OCI-LY3 (cell line): Measurements from ENCODE around the gene DENND1A.

Experiments used
- H2AFZ ChIP-seq: fragments of 200-600, 300-600 bp; shearing (Covaris generic); 2 replicates; pipeline ENCODE4 v1.6.0; 2014; ENCODE audit warnings: antibody characterized with exemption, low read depth, low read length
- H3K27ac ChIP-seq: fragments of 200-600, 300-600 bp; sonication (generic); 2 replicates; pipeline ENCODE4 v1.5.1; 2014; ENCODE audit warnings: mild to moderate bottlenecking, low read length, moderate library complexity, mixed read lengths
- H3K27me3 ChIP-seq: fragments of 200-600, 300-600 bp; sonication (generic); 2 replicates; pipeline ENCODE4 v1.6.1; 2014; ENCODE audit warnings: low read depth, low read length, mixed read lengths
- H3K36me3 ChIP-seq: fragments of 200-600, 300-600 bp; sonication (generic); replicated peaks from 2 replicates; pipeline ENCODE3; 2014; ENCODE audit warnings: low read depth, low read length, mixed read lengths
- H3K4me1 ChIP-seq: fragments of 300-600, 200-600 bp; sonication (generic); 2 replicates; pipeline ENCODE4 v1.6.1; 2014; ENCODE audit warnings: low read length, mixed read lengths
- H3K4me2 ChIP-seq: fragments of 200-600, 300-600 bp; sonication (generic); 2 replicates; pipeline ENCODE4 v1.6.1; 2014; ENCODE audit warnings: low read length, mixed read lengths
- H3K4me3 ChIP-seq: fragments of 300-600, 200-600 bp; sonication (generic); 2 replicates; pipeline ENCODE4 v1.5.1; 2014; ENCODE audit warnings: antibody characterized with exemption, mild to moderate bottlenecking, low read length, moderate library complexity
- H3K79me2 ChIP-seq: fragments of 300-600, 200-600 bp; shearing (Covaris generic); 2 replicates; pipeline ENCODE4 v1.6.1; 2014; ENCODE audit warnings: mild to moderate bottlenecking, low read length, mixed read lengths
- H3K9ac ChIP-seq: fragments of 300-600, 200-600 bp; shearing (Covaris generic); 2 replicates; pipeline ENCODE4 v1.6.0; 2014; ENCODE audit warnings: mild to moderate bottlenecking, low read length, moderate library complexity
- H3K9me3 ChIP-seq: fragments of 200-600, 300-600 bp; shearing (Covaris generic); 2 replicates; pipeline ENCODE4 v1.6.1; 2014; ENCODE audit warnings: low read length, mixed read lengths; ENCODE audit not compliant: insufficient read depth
- H4K20me1 ChIP-seq: fragments of 200-600, 300-600 bp; sonication (generic); 2 replicates; pipeline ENCODE4 v1.6.1; 2016; ENCODE audit warnings: low read length, mixed read lengths; ENCODE audit not compliant: insufficient read depth
- CTCF ChIP-seq: fragments of 200-600, 300-600 bp; sonication (generic); IDR thresholded peaks from 2 replicates; pipeline ENCODE4 v1.5.1; 2014; ENCODE audit warnings: antibody characterized with exemption, low read length, low read depth
- EZH2phosphoT487 ChIP-seq: fragments of 200-600 bp; shearing (Covaris generic); IDR thresholded peaks from 2 replicates; pipeline ENCODE4 v1.6.1; 2018; ENCODE audit warnings: antibody characterized with exemption, mixed run types, low read depth

The DENND1A gene

DNA sequence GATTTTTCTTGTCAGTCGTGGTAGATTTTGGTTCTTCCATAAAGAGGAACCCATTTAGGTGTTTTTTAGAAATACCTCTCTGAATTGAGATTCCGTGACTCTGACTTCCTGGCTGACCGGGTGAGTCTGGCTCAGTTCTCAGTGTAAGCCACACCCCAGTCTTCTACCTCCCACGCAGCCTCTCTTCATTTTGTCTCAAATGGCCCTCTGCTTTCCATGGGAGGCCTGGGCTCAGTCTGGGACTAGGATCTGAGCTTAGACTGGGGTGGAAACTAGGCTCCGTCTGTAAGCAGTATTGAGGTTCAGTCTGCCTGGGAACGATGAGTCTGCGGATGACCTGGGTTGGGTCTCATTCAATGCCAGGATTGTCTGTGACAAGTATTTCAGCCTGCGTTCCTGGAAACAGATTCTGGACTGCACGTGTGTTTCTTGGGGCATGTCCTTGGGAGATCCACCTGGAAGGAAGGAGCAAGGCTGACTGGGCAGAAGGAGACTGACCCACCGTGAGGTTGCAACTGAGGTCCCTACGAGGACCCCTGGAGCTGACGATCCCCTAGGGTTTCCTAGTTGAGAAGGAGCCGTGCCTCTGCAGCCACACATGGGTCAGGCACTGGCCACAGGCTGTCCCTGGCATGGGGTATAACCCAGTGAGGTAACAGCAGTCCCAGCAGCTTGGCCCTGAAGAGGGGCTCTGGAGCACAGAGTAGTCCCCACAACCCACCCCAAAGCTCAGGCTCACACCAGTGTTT, 586.3 kb downstream of the DENND1A start:
- Histone ChIP-seq H3K9me3 (no peaks in the 10 kb centered on the region; the same call in 1 of the 2 replicates), H4K20me1 (no peaks in the 10 kb centered on the region), H3K27ac (no peak overlapping the region), H3K9ac (no peak overlapping the region), H2AFZ (peak overlapping the region; percentile 5; the same call in 1 of the 2 replicates), H3K79me2 (no peaks in the 10 kb centered on the region), H3K4me2 (0 out of 2 replicates have a peak overlapping the region, but pooled peaks have one; percentile 9), H3K4me3 (no peak overlapping the region), H3K36me3 (no peaks in the 10 kb centered on the region), H3K27me3 (peaks cover 3% of the 10 kb centered on the region), H3K4me1 (peaks cover 39% of the 10 kb centered on the region)
- no peak for TF ChIP-seq EZH2phosphoT487
- no peak for TF ChIP-seq CTCF

- Histone ChIP-seq H4K20me1 (no peaks in the 10 kb centered on the region), H3K4me1 (peaks cover 41% of the 10 kb centered on the region), H3K9me3 (no peaks in the 10 kb centered on the region; the same call in 1 of the 2 replicates), H3K27ac (no peak overlapping the region), H3K79me2 (no peaks in the 10 kb centered on the region), H3K27me3 (no peaks in the 10 kb centered on the region; the same call in 1 of the 2 replicates), H2AFZ (no peak overlapping the region), H3K4me3 (no peak overlapping the region), H3K9ac (no peak overlapping the region), H3K36me3 (no peaks in the 10 kb centered on the region), H3K4me2 (no peak overlapping the region)
- no peak for TF ChIP-seq EZH2phosphoT487
- TF ChIP-seq CTCF: no peak
Measured at GRCh38 chr9:123342247-123342646, 587.7 kb downstream of the DENND1A start.

GRCh38 chr9:123341816-123342215, 588.1 kb downstream of the DENND1A start:
- H3K79me2 ChIP-seq: no peaks in the 10 kb centered on the region
- peaks cover 41% of the 10 kb centered on the region for H3K4me1 ChIP-seq
- H2AFZ ChIP-seq: no peak overlapping the region
- no peaks in the 10 kb centered on the region for H3K36me3 ChIP-seq
- no peaks in the 10 kb centered on the region; the same call in 1 of the 2 replicates for H3K9me3 ChIP-seq
- no peaks in the 10 kb centered on the region for H4K20me1 ChIP-seq
- TF ChIP-seq CTCF: no peak
- TF ChIP-seq EZH2phosphoT487: no peak
- H3K4me2 ChIP-seq: no peak overlapping the region
- H3K4me3 ChIP-seq: no peak overlapping the region
- no peaks in the 10 kb centered on the region; the same call in 1 of the 2 replicates for H3K27me3 ChIP-seq
- no peak overlapping the region for H3K9ac ChIP-seq
- H3K27ac ChIP-seq: no peak overlapping the region

- peaks cover 41% of the 10 kb centered on the region for H3K4me1 ChIP-seq
- no peaks in the 10 kb centered on the region for H3K36me3 ChIP-seq
- H2AFZ ChIP-seq: peak overlapping the region; percentile 93
- no peak for TF ChIP-seq CTCF
- no peak for TF ChIP-seq EZH2phosphoT487
- peak overlapping the region; percentile 37; the same call in 1 of the 2 replicates for H3K9ac ChIP-seq
- H3K27ac ChIP-seq: no peak overlapping the region
- peak overlapping the region; percentile 80 for H3K4me3 ChIP-seq
- peak overlapping the region; percentile 100 for H3K4me2 ChIP-seq
- H3K9me3 ChIP-seq: no peaks in the 10 kb centered on the region; the same call in 1 of the 2 replicates
- H3K27me3 ChIP-seq: no peaks in the 10 kb centered on the region; the same call in 1 of the 2 replicates
- H3K79me2 ChIP-seq: no peaks in the 10 kb centered on the region
- no peaks in the 10 kb centered on the region for H4K20me1 ChIP-seq
Measured at GRCh38 chr9:123339666-123340510, 590.0 kb downstream of the DENND1A start.
